ENCODE measurements around the gene F11.
"Not testable (repeated sequence)": the region's sequence is repeated elsewhere in the genome, so short reads cannot be mapped to it uniquely, and the experiment has no call there.

Gene F11

GRCh38 chr4:186265683-186266652 lies at the start of gene F11:
Gene F11, plus strand, starts transcription at chr4:186266189. Its CDS starts 948 bp downstream, at chr4:186267137.
- DNase-seq: no peak
- ATAC-seq: no peak

GRCh38 chr4:186216465-186217024 lies 49.4 kb upstream of the F11 start:
- DNase-seq (no peak), ATAC-seq (no peak)

GRCh38 chr4:186217733-186218293 lies 48.2 kb upstream of the F11 start:
- ATAC-seq: no peak
- DNase-seq: no peak

GRCh38 chr4:186221624-186222023 lies 44.4 kb upstream of the F11 start:
- no peak for ATAC-seq
- no peak for DNase-seq

- ATAC-seq (no peak), DNase-seq (no peak)
Measured at GRCh38 chr4:186225848-186226247, 40.1 kb upstream of the F11 start.

GRCh38 chr4:186226521-186227189 lies 39.3 kb upstream of the F11 start:
- no peak for ATAC-seq

GRCh38 chr4:186227221-186227620 lies 38.8 kb upstream of the F11 start, which contains the start of gene KLKB1:
Gene KLKB1, plus strand, starts transcription at chr4:186227507. Its CDS starts 689 bp downstream, at chr4:186228196.
- no peak for DNase-seq
- ATAC-seq: no peak

More at GRCh38 chr4:186226521-186227189, 39.3 kb upstream of the F11 start:
- DNase-seq: no peak

- ATAC-seq: no peak
- no peak for DNase-seq
Measured at GRCh38 chr4:186227744-186228513, 38.1 kb upstream of the F11 start.

- ATAC-seq (no peak), DNase-seq (no peak)
Measured at GRCh38 chr4:186228514-186228894, 37.5 kb upstream of the F11 start.

GRCh38 chr4:186234367-186234766 lies 31.6 kb upstream of the F11 start:
- no peak for ATAC-seq
- DNase-seq: no peak

- ATAC-seq (no peak), DNase-seq (no peak)
Measured at GRCh38 chr4:186236126-186236525, 29.9 kb upstream of the F11 start.

- ATAC-seq (no peak), DNase-seq (no peak)
Measured at GRCh38 chr4:186240452-186240847, 25.5 kb upstream of the F11 start.

GRCh38 chr4:186240848-186241491 lies 25.0 kb upstream of the F11 start:
- no peak for ATAC-seq

GRCh38 chr4:186241616-186242015 lies 24.4 kb upstream of the F11 start:
- DNase-seq: no peak
- ATAC-seq: no peak

More at GRCh38 chr4:186240848-186241491, 25.0 kb upstream of the F11 start:
- no peak for DNase-seq

GRCh38 chr4:186242031-186242430 lies 24.0 kb upstream of the F11 start:
- ATAC-seq, DNase-seq: not testable (repeated sequence)

GRCh38 chr4:186243331-186243730 lies 22.7 kb upstream of the F11 start:
- no peak for DNase-seq
- ATAC-seq: no peak

GRCh38 chr4:186244835-186245234 lies 21.2 kb upstream of the F11 start:
- DNase-seq: no peak
- no peak for ATAC-seq

GRCh38 chr4:186247062-186247752 lies 18.8 kb upstream of the F11 start:
- not testable (repeated sequence) for DNase-seq, ATAC-seq

- ATAC-seq (no peak), DNase-seq (no peak)
Measured at GRCh38 chr4:186248643-186249042, 17.3 kb upstream of the F11 start.

All from stimulated activated naive CD8-positive, alpha-beta T cell treated with anti-CD3 and anti-CD28 coated beads, Interleukin-15, Interleukin-2, amounts not matched to agents 100 U/mL and 50 U/mL, for 24 hours (primary cell).